ENCODE measurements around the gene FAM20A.

The FAM20A gene

DNA sequence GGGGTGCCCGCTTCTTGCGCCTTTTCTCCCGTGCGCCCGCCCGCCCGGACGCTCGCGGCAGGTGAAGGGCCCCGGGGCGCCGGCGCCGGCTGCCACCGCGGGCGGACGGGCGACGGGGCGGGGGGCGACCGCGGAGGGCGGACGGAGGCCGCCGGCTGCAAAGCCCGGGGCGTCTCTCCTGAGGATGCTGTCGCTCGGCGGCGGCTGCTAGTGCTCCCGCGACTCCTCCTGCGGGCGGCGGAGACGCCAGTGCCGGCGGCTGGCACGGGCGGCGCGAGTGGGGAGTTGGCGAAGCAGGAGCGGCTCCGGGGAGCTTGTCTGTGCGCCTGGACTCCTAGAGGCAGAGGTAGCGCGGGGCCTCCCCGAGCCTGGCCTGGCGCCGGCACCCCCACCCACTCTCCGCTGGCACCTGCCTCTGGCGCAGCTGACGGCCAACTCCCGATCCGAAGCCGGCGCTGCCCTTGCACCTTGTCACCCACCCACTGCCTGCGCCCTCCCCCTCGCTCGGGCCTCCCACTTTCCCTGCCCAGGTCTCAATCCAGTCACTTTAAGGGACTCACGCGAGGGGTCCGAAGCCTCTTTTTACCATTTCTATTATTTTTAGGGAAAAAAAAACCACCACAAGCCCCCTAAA, at the start of gene FAM20A:
FAM20A (minus strand) TSS at position 437 of the 634 bp plus-strand sequence. CDS start 701 bp downstream, outside the sequence.
- no peak for DNase-seq

DNA sequence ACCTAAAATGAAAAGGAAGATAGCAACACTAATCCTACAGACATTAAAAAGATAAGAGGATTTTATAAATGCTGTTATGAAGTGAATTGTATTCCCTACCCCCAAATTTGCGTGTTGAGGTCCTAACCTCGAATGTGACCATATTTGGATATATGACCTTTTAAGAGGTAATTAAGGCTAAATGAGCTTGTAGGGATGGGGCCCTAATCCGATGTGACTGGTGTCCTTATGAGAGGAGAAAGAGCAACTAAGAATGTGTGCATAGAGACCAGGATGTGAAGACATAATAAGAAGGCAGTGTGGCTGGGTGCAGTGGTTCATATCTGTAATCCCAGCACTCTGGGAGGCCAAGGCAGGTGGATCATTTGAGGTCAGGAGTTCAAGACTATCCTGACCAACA, 48.2 kb upstream of the FAM20A start:
- DNase-seq = no peak

GRCh38 chr17:68646626-68647526, 45.7 kb upstream of the FAM20A start:
- no peak for DNase-seq

DNA sequence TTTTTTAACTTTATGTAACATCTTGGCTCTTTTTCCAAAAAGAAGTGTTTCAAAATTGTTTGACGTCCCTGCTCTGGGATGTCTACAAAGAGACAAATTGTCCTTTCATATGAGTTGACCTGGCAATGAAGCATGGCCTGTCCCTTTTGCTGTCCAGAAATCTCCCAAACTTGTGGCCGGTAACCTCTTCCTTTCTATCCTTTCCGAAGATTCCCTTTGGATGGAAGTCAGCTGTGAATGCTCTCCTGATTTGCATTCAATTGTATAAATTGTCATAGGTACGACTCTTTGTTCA, 40.9 kb upstream of the FAM20A start:
- no peak for DNase-seq

- DNase-seq = no peak
Observed at GRCh38 chr17:68641276-68642117, 40.3 kb upstream of the FAM20A start.

GRCh38 chr17:68640242-68640989, 39.2 kb upstream of the FAM20A start:
- DNase-seq = no peak

DNA sequence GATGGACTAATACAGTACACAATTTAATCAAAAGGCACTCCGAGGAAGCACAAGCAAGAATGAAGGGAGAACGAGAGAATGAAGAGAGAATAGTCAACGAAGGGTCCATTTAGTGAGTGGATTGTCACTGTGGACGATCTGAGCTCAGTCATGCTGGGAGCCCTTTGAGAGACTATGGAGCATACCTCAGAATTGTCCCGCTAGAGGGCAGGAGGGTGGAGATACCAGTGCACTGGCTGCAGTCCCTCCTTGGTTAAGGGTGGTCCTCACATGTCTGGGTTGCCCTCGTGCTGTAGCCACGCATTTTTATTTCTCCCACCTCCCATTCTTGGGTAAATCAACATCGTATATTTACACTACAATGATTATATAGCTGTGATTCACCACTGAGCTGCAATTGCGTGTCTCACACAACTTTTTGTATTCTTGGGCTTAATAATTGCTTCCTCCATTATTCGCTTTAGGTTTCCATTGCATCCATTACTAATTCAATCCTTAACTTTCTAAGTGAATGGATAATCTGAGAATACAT, 33.2 kb upstream of the FAM20A start:
- DNase-seq = no peak

DNA sequence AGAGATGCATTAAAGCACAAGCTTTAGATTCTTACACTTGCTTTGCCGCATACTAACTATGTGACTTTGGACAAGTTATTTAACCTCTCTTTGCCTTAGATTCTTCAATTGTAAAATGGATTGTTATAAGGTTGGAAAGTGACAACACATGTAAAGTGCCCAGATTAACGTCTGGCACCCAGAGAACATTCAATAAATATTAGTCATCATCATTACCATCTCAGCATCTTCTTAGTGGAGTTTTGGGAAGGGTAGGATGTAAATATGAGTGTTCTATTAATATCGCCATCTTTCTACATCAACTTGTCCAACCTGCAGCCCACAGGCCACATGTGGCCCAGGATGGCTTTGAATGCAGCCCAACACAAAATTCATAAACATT, 27.4 kb upstream of the FAM20A start:
- DNase-seq = no peak

GRCh38 chr17:68627956-68628575, 26.9 kb upstream of the FAM20A start:
- no peak for DNase-seq

DNA sequence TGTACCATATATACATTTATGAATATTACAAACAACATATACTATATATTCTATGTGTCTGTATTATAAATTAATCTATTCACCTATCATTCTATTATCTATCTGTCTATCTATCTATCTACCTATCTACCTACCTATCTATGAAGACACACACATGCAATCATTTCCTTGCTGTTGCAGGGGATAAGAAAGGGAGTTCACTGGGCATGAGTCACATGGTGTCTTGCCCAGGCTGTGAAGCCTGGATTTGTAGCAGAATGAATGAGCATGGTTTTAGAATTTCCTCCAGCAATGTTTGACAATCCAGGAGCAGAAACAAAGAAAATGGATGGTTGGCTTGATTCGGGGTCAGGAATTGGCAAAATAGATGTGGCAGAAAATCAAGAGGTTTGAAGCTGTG, 23.2 kb upstream of the FAM20A start:
- no peak for DNase-seq

DNA sequence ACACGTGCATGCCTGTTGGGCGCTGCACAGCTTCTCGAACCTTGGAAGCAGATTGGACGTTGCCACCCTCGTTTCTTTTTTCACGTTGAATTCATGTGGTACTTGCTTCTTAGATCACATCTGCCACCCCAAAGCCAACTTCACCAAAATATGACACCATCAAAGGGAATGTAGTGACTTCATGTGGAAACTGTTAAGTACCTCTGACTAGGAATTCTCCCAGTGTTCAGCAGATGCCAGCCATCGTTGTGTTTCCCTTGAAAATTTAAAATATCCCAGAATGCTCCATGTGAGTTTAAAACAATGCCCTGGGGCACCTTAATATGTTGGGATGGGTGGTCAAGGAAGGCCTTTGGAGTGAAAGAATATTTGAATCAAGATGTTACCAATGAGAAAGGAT, 22.6 kb upstream of the FAM20A start:
- no peak for DNase-seq

GRCh38 chr17:68622423-68622822, 21.3 kb upstream of the FAM20A start:
- no peak for DNase-seq

DNA sequence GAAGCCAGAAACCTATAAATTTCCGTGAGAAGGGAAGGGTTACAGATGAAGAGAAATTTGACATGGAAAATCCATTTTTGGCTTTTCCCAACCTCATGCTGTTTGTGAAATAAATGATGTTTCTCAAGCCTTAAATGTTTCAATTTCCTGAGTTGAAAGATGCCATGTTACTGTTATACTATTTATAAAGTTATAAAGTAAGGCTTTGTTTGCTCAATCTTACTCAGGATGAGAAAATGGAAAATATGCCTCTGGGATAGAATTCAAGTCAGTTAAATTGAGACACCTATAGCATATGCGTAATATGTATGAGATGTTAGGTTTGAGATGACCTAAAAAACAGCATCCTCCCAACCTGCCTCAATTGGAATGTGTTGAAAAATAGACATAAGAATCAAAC, 19.9 kb upstream of the FAM20A start:
- DNase-seq = no peak

GRCh38 chr17:68616334-68616733, 15.2 kb upstream of the FAM20A start:
- no peak for DNase-seq

DNA sequence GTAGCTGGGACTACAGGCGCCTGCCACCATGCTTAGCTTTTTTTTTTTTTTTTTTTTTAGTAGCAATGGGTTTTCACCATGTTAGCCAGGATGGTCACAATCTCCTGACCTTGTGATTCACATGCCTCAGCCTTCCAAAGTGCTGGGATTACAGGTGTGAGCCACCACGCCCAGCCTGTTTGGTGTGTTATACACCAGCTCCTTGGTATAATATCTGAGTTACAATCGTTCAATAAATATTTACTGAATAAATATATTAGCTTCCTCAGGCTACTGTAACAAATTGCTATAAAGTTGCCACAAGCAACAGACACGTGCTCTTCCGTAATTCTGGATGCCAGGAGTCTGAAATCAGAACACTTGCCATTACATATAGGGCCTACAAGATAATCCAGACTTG, 13.6 kb upstream of the FAM20A start:
- DNase-seq = no peak

- DNase-seq = no peak
Observed at GRCh38 chr17:68613739-68614298, 12.7 kb upstream of the FAM20A start.

DNA sequence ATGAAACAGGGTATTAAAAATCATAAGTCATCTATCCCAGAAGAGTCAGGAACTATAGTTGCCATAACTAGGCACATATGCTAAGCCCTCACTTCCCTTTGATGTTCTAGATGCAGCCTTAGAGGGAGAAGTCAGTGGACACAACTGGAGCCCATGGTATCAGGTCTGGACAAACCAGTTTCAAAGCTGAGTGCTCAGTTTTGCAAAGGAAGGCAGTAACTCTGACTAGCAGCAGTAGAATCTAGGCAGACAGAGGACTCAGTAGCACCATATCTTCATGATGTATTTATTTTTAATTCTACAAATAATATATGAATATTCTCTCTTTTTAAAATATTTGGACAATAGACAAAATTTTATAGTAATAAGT, 11.7 kb upstream of the FAM20A start:
- DNase-seq = no peak

- no peak for DNase-seq
Observed at GRCh38 chr17:68612209-68612922, 11.2 kb upstream of the FAM20A start.

GRCh38 chr17:68611353-68612208, 10.4 kb upstream of the FAM20A start:
- no peak for DNase-seq

DNA sequence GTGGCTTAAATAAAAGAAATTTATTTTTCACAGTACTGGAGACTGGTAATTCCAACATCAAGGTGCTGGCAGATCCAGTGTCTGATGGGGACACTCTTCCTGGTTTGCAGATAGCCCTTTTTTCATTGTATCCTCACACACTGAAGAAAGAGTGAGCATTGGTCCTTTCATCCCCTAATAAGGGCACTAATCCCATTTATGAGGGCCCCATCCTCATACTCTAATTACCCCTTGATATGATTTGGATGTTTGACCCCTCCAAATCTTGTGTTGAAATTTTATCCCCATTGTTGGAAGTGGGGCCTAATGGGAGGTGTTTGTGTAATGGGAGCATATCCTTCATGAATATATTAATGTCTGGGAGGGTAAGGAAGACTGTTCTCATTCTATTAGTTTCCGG, 9.4 kb upstream of the FAM20A start:
- DNase-seq = no peak

Data from stimulated activated CD4-positive, alpha-beta T cell treated with anti-CD3 and anti-CD28 coated beads, Interleukin-1b, Interleukin-23, amount 100 ng/mL, for 48 hours (primary cell).